HUDEP-2 (cell line): ENCODE measurements around the gene IFITM10.

Source experiments
- DNase-seq, 76 experiments: peaks; one replicate each; lab custom pipeline; 2025; ENCODE audit not compliant: unreplicated experiment in 76 of 76; lab: John Stamatoyannopoulos, UW

The IFITM10 gene

GRCh38 chr11:1742371-1742770, 8.0 kb downstream of the IFITM10 start:
- DNase-seq: no peak

DNA sequence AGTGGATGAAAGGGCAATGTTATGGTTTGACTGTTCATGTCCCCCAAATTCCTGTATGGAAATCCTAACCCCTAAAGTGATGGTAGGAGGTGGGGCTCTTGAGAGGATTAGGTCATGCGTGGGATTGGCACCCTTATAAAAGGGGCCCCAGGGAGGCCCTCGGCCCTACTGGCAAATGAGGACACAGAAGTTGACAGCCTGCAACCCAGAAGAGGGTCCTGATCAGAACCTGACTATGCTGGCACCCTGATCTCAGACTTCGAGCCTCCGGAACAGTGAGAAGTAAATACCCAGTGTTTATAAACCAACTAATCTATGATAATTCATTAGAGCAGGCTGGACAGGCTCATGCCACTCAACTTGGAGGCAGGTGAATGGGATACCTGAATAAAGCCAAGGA, 8.7 kb downstream of the IFITM10 start:
- DNase-seq: no peak

DNA sequence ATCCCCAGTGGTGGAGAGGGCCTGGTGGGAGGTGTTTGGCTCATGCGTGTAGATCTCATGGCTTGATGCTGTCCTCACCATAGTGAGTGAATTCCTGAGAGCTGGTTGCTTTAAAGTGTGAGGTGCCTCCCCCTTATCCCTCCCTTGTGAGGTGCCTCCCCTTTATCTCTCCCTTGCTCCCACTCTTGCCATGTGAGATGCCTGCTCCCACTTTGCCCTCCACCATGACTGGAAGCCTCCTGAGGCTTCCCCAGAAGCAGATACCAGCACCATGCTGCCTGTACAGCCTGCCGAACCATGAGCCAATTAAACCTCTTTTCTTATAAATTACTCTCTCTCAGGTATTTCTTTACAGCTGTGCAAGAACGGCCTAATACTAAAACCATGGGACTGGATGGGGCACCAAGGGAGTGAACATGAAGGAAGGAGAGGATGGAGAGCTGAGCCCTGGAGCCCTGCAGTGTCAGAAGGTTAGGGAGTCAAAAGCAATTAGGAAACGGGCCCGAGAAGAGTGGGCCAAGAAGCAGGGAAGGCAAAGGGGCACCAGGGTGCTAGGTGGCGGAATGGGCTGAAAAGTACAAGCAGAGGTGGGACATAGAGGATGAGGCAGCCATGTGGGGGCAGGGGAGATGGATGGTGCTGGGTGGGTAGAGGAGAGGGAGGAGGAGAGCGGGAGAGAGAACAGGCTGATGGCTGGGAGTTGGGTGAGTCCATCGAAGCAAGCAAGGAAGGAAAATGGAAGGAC, 9.4 kb downstream of the IFITM10 start:
- DNase-seq: no peak

- no peak for DNase-seq
These were observed 10.8 kb downstream of the IFITM10 start for GRCh38 chr11:1739576-1739975.

DNA sequence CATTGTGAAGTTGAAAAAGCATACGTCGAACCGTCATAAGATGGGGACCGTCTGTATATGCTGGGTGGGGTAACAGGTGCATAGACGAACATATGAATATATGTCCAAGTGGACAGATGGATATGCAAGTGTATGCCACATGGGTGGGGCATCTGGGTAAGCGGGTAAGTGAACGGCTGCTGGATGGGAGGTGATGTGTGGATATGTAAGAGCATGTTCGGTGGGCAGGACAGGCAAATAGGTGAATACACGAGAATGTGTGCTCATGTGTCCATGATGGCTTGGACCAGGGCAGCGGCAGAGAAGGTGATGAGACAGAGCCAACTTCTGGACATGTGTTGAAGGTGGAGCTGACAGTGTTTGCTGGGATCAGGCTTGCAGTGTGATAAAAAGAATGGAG, 12.0 kb downstream of the IFITM10 start:
- DNase-seq: no peak

GRCh38 chr11:1737080-1737757, 13.2 kb downstream of the IFITM10 start:
- no peak for DNase-seq

- no peak for DNase-seq
These were observed 13.9 kb downstream of the IFITM10 start for GRCh38 chr11:1736447-1736992.

DNA sequence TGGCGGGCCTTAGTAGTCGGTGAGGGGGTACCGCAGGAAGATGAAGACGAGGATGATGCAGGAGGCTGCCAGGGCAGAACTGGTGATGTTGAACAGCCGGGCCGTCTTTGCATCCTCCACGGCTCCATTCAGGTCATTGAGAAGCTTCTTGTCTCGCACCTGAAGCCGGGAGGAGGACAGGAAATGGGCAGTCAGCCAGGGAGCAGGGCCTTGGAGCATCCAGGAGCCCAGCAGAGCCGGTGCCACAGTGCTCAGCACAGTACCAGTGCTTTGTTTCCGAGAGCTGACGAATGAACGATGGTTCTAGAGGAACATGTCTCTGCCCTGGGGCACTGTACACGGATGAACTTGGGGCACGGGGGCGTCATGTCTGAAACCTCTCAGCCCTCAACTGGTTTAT, 15.1 kb downstream of the IFITM10 start:
- no peak for DNase-seq

- no peak for DNase-seq
These were observed 15.7 kb downstream of the IFITM10 start for GRCh38 chr11:1734641-1735081.

DNA sequence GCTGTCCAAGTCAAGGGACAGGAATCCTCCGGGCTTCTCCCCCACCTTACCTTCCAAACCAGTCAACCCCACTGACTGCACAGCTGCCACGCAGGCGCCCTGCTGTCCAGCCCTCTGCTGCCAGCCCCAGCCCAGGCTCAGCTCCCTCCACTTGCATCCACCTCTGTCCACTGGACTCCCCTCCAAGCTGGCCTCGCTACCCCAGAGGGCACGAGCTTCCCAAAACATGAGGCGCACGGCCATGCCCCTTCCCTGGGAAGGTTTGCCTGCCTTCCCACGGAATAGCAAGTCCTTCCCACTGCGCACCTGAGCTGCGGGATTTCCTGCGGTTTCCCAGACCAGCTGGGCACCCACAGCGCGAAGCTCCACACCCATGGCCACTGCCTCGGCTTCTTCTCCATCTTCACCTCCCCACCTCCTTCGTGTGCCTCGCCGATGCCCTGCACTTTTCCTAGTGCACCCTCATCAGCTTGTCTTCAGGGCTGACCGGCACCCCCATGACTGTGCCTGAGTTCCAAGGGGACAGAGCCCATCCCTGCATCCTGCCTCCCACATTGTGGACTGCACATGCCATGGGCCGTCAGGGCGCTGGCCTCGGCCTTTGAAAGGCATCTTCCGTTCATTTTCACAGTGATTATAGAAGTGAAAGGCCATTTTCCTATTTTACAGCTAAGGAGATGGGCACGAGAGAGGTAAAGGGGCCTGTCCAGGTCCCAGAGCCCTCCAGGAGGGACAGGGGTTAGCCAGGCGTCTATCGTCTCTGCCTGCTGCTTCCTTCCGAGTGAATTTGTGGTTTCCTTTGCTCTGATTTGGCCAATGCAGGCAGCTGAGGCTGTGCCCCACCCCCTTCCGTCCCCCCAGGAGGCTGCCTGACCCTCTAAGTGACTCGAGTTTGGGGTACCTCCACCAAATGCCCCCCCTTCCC, 16.4 kb downstream of the IFITM10 start:
- DNase-seq: no peak

DNA sequence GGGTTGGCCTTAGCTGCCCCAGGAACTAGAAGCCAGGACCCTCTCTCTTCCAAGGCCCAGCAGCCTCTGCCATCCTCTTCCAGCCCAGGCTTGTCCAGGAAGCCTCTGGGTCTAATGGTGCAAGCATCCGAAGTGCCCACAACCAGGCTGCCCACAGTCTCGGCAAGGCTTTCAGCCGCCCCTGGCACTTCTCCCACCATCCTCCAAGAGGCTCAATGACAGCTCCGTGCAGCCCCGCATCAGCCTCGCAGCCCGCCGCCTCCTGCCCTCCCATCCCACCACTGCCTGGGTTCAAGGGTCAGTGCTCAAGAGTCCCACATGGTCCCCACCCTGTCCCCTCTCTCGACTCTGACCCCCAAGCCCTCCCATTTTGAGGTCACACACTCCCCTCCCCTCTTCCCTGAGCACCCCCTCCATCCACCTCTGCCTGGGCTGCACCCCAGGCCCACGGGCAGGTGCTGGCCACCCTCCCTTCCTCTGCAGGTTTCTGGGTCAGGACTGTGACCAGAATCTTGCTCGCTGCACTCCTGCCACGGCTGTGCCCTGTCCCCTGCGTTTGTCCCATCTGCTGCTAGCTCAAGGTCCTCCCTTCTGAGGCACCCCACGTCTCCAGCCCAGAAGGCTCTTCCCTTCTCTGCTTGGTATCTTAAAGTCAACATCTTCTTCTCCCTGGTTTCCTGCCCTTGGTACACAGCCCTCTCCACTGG, 17.2 kb downstream of the IFITM10 start:
- no peak for DNase-seq

- no peak for DNase-seq
These were observed 17.9 kb downstream of the IFITM10 start for GRCh38 chr11:1732418-1733008.

GRCh38 chr11:1731451-1732059, 18.8 kb downstream of the IFITM10 start:
- DNase-seq: no peak

DNA sequence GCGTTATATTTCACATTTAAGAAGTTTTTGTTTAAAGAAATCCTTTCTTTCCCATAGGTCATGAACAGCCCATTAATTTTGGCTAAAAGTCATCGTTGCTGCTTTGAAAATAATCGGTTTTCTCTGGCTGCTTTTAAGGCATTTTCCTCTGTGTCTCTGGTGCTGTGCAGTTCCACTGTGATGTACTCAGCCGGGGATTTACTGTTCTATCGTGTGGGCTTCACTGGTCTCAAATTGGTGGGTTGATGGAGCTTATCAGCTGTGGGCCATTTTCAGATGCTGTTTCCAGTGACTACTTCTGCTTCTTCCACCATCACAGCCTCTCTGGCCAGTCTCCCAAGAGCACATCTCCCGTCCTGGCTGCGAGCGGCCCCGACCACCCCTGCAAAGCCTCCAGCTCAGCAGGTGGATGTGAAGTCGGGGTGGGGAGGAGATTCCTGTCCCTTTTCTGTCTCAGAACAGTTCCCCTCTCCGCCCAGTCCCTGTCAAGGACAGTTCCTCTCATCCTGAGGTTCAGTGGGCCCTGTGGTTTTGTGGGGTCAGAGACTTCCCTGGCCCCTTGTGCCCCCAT, 20.3 kb downstream of the IFITM10 start:
- no peak for DNase-seq

- no peak for DNase-seq
These were observed 20.7 kb downstream of the IFITM10 start for GRCh38 chr11:1729692-1730011.

- DNase-seq: no peak
These were observed 21.3 kb downstream of the IFITM10 start for GRCh38 chr11:1728931-1729691.

DNA sequence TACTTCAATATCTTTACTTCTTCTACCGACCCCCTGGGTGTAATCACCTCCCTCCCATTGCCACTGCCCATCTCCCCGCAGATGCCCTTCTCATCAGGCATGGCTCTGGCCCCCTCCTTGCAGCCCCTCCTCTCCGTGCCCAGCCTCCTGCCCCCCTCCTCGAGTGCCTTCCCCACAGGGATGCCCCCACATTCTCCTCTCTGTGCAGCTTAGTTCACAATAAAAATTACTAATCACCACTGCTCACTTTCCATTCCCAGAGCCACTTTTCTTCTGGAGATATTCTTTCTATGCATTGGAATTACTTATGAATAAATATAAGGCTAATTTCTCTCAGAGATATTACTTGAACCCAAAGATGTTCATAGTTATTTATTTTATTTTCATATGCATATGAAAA, 22.1 kb downstream of the IFITM10 start:
- no peak for DNase-seq

DNA sequence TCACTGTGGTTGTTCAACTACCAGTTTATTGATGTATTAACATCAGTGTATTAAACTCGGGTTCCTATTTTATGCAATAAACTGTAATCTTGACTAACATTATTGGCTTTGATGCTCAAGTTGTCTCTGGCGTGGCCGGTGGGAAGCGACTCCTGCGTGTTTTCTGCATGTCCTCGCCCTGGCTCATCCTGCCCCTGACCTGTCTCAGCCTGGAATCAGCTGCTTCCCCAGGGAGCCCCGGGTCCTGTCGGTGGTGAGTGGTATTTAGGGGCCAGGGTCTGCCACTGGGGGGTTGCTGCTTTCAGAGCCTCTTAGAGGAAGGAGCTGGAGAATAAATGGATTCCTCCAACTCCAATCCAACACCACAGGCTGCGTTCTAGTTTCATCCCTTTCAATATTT, 22.5 kb downstream of the IFITM10 start:
- no peak for DNase-seq
